ENCODE measurements around the gene EAF1. TPM values are rescaled to one million over a fixed set of nuclear protein-coding genes. Genes with fewer than 3 reads are reported as not detected.

Gene EAF1
- total and polyA plus RNA-seq, 2 of the 8 experiments (the other 6 are each of a cell fraction or from before 2014, with no cell fraction given): 13.9 to 26.8 TPM

GRCh38 chr3:15491143-15491542 is 63.7 kb downstream of the EAF1 start:
- Histone ChIP-seq H3K27ac (ENCODE audit: low read depth, low read length) (no peak overlapping the region), H3K4ac (replicated peaks; ENCODE audit: insufficient read length, low read depth, low read length) (no peak overlapping the region), H3K79me1 (ENCODE audit: low read depth, low read length) (no peaks in the 10 kb centered on the region), H2AFZ (ENCODE audit: low read length) (no peak overlapping the region), H4K20me1 (replicated peaks in 1 of 2; ENCODE audit: control insufficient read depth in 1 of 2, insufficient read depth in 2 of 2, low read length in 2 of 2) (no peaks in the 10 kb centered on the region), H3K18ac (ENCODE audit: extremely low read depth, low read length) (no peak overlapping the region), H2AK5ac (ENCODE audit: low read depth, low read length) (no peak overlapping the region), H3K4me3 (ENCODE audit: extremely low read depth in 1 of 4, insufficient read depth in 2 of 4, low read depth in 3 of 4, low read length in 4 of 4) (no peak overlapping the region), H3K4me1 (replicated peaks in 1 of 4; ENCODE audit: control insufficient read depth in 3 of 4, insufficient read depth in 4 of 4, low read length in 3 of 4) (peaks cover 2 to 7% (median 4%) of the 10 kb centered on the region in 4 experiments; a peak in 6 of 7 replicates), H3K4me2 (ENCODE audit: insufficient read depth in 1 of 2, low read depth in 2 of 2, low read length in 2 of 2) (no peak overlapping the region), H3K14ac (ENCODE audit: insufficient read length) (no peak overlapping the region), H4K8ac (ENCODE audit: extremely low read depth, insufficient read depth, low read length) (no peak overlapping the region), H3K9ac (replicated peaks in 1 of 4; ENCODE audit: extremely low read depth in 1 of 4, low read depth in 3 of 4, low read length in 3 of 4) (no peak overlapping the region), H3K9me3 (ENCODE audit: insufficient read depth in 2 of 2, low read depth in 1 of 2, low read length in 1 of 2) (no peaks in the 10 kb centered on the region), H3K79me2 (ENCODE audit: control insufficient read depth in 1 of 2, insufficient read depth in 2 of 2, low read length in 2 of 2) (no peaks in the 10 kb centered on the region), H2BK5ac (ENCODE audit: low read depth, low read length) (no peak overlapping the region), H3K36me3 (ENCODE audit: control insufficient read depth in 2 of 4, insufficient read depth in 4 of 4, low read length in 3 of 4) (no peaks in the 10 kb centered on the region), H3K27me3 (replicated peaks in 1 of 4; ENCODE audit: control insufficient read depth in 3 of 4, extremely low read depth in 1 of 4, insufficient read depth in 3 of 4, low read length in 3 of 4) (no peaks in the 10 kb centered on the region), H3K23ac (ENCODE audit: insufficient read length) (no peak overlapping the region), H2BK20ac (ENCODE audit: low read length) (no peak overlapping the region), H4K5ac (ENCODE audit: insufficient read length, low read depth, low read length) (no peak overlapping the region), H3K23me2 (ENCODE audit: low read depth, low read length) (no peaks in the 10 kb centered on the region), H4K91ac (replicated peaks; ENCODE audit: insufficient read length, low read length) (no peak overlapping the region), H2BK15ac (ENCODE audit: low read length) (no peak overlapping the region), H2BK12ac (ENCODE audit: low read depth, low read length) (no peak overlapping the region), H2BK120ac (replicated peaks; ENCODE audit: low read depth, low read length) (no peak overlapping the region), H3K56ac (replicated peaks; ENCODE audit: insufficient read length, low read depth, low read length) (no peak overlapping the region)
- DNase-seq (ENCODE audit: low read depth in 1 of 2, low spot score in 2 of 2) (no peak), FAIRE-seq (no peak)
- CTCF ChIA-PET (ENCODE audit: partially characterized antibody): interaction anchor here (0.9 to 1.2 kb wide), 2 partner anchors 36 to 66 kb away, joined by 3 read pairs; no protein-coding TSS in a partner anchor
- POLR2A ChIA-PET (ENCODE audit: partially characterized antibody): no interaction called here
- TF ChIP-seq TAF7 (optimal IDR thresholded peaks at IDR 0.05; ENCODE audit: borderline replicate concordance, low read depth, low read length) (no peak), RXRA (IDR thresholded peaks at IDR 0.05; ENCODE audit: insufficient read depth, low read depth, low read length) (no peak), PHF8 (conservative IDR thresholded peaks at IDR 0.05; ENCODE audit: low read depth, low read length) (no peak), CEBPB (IDR thresholded peaks at IDR 0.05; ENCODE audit: low read depth, low read length) (no peak), RAD21 (IDR thresholded peaks at IDR 0.05 in 1 of 2, conservative IDR thresholded peaks at IDR 0.05 in 1 of 2; ENCODE audit: low read depth in 2 of 2, low read length in 2 of 2) (no peak)
- WGBS, 2 experiments (ENCODE audit: extremely low coverage in 1 of 2, insufficient coverage in 1 of 2, insufficient read length in 1 of 2, insufficient replicate concordance in 2 of 2, low coverage in 1 of 2, low lambda C conversion rate in 2 of 2, missing lambda C conversion rate in 1 of 2): 91% methylated on average over 8 of the region's 8 CpGs; no CpG with 5 or more reads in 1 of the 2 experiments

All from H1 (cell line).